ENCODE data around the gene CDC45. TPM values are rescaled to one million over a fixed set of nuclear protein-coding genes. Genes with fewer than 3 reads are reported as not detected.

Gene CDC45, protein sequence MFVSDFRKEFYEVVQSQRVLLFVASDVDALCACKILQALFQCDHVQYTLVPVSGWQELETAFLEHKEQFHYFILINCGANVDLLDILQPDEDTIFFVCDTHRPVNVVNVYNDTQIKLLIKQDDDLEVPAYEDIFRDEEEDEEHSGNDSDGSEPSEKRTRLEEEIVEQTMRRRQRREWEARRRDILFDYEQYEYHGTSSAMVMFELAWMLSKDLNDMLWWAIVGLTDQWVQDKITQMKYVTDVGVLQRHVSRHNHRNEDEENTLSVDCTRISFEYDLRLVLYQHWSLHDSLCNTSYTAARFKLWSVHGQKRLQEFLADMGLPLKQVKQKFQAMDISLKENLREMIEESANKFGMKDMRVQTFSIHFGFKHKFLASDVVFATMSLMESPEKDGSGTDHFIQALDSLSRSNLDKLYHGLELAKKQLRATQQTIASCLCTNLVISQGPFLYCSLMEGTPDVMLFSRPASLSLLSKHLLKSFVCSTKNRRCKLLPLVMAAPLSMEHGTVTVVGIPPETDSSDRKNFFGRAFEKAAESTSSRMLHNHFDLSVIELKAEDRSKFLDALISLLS
- total RNA-seq = 1 to 10 TPM in 2 of 4 donors, under 1 TPM in 1, not detected in 1; 0.95 to 1.4 (median 1.2) TPM

DNA sequence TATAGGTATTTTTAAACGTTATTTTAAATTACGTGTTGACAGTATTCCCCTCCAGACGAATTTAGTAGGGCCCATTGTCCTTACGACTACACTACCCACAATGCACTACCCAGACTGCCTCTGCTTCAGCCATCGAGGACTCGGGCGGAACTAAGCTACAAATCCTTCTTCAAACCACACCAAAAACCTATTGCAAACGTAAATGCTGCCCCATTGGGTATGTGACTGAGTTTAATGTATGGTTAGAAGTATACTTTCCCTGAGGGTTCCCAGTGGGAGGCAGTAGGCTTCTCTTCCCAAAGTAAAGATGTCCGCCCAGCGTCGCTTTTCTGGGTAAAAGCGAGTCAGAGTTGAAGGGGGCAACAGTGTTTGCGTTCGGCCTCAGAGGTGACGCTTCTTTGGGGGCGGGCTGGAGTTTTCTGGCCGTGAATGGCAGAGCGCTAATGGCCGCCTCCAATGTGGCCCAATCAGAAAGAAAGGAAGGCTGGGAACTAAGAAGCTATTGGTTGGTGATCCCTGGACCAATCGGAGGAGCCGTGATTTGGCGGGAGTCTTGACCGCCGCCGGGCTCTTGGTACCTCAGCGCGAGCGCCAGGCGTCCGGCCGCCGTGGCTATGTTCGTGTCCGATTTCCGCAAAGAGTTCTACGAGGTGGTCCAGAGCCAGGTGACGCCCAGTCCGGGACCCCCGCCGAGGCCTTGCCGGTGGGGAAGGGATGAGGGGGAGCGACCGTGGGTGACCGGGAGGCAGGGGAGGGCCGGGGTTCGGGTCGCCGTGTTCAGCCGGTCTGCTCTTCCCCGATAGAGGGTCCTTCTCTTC, at the start of gene CDC45:
TSS of gene CDC45 (plus strand) at position 566 of the 818 bp plus-strand sequence. CDS start at position 615, 49 bp downstream.
- peak; percentile 97 for ATAC-seq (ENCODE audit: low FRiP score)
- DNase-seq (ENCODE audit: low spot score) = peak; percentile 88

DNA sequence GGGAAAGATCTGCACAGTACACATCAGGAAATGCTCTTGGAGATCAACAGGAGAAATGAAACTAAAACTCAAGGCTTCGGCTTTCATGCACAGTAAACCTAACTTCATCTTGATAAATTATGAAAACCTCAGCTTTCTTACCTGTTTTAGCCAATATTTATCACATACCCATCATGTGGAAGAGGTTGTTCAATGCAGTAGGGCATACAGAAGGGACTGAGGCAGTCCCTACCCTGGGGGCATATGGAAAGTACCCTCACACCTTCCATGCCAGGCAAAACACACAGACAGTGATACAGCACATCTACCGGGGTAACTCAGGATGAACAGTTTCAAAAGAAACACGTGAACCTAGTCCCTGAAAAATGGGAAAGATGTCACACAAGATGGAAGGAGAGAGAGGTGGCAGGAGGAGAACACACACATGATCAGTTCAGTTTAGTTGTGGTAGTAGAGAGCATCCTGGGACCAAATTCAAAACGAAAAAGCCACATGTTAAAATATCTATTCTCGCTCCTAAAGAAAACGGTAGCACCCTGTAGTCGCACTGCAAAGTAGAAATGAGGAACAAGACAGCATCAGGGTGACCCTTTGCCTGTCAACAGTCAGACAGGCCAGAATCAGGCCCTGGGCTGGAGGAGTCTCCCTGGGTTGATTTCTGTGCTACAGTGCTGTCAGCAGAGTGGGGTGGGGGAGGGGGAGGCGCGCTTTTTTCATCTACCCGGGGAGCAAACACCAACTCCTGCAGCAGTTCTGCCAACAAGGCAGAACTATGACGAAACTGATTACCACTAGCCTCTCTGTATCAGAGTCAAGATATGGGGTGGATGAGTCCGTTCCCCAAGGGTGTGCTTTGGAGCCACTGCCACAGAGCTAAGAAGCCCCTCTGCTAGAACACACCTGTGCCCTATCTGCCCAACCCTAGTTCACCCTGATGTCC, 49.5 kb upstream of the CDC45 start:
- DNase-seq (ENCODE audit: low spot score) (no peak), ATAC-seq (ENCODE audit: low FRiP score) (peak; percentile 27)
- TF ChIP-seq CTCF (IDR thresholded peaks at IDR 0.05) = no peak

More for the DNA sequence above, at the start of gene CDC45:
- no peak for TF ChIP-seq CTCF (IDR thresholded peaks at IDR 0.05)

DNA sequence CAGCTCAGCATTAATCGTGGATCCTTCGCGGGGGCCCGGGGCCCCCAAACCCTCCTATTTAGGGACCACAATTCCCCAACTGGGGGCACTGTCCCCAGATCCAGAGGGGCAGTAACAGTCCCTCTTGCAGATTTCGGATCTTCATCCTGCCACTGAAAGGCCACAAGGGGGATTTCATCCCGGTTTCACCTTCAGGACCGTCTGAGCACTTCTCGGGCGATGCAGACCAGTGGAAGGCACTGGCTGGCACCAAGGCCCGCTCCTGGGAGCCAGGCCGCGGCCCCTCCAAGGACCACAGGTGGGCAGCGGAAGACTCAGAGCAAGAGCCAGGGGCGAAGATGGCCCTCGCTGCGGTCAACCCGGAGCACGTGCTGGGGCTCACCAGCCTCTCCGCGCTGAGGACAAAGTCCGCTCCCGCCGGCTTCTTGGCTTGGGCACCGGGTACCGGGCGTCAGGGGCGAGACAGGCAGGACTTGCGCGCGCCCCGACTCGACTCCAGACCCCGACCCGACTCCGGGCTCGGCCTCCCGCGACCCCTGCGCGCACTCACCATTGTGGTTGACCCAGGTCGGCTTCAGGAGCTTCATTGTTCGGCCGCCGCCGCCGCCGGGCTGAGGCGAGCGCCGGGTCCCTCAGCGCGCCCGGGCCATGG, 48.7 kb upstream of the CDC45 start:
- ATAC-seq (ENCODE audit: low FRiP score) (no peak), DNase-seq (ENCODE audit: low spot score) (no peak)
- no peak for TF ChIP-seq CTCF (IDR thresholded peaks at IDR 0.05)

GRCh38 chr22:19431649-19432132, 48.0 kb upstream of the CDC45 start, which contains the start of gene HIRA:
Gene HIRA, minus strand, starts transcription at chr22:19431733. Its CDS starts 257 bp downstream, at chr22:19431476.
- DNase-seq (ENCODE audit: low spot score) (no peak), ATAC-seq (ENCODE audit: low FRiP score) (peak; percentile 67)
- no peak for TF ChIP-seq CTCF (IDR thresholded peaks at IDR 0.05)

- no peak for TF ChIP-seq CTCF (IDR thresholded peaks at IDR 0.05)
- ATAC-seq (ENCODE audit: low FRiP score) = peak; percentile 97
- DNase-seq (ENCODE audit: low spot score) = peak; percentile 57
These were observed 47.4 kb upstream of the CDC45 start, which contains the start of gene MRPL40 for GRCh38 chr22:19432133-19432851. Gene MRPL40, plus strand, starts transcription at chr22:19432545. Its CDS starts 10 bp downstream, at chr22:19432555.

Data from omental fat pad (tissue), 4 donors.